ENCODE data around the gene SMPD3. TPM values are rescaled to one million over a fixed set of nuclear protein-coding genes. Genes with fewer than 3 reads are reported as not detected.

The SMPD3 gene
- total RNA-seq, 1 donor from 2014 or later, result not detected

DNA sequence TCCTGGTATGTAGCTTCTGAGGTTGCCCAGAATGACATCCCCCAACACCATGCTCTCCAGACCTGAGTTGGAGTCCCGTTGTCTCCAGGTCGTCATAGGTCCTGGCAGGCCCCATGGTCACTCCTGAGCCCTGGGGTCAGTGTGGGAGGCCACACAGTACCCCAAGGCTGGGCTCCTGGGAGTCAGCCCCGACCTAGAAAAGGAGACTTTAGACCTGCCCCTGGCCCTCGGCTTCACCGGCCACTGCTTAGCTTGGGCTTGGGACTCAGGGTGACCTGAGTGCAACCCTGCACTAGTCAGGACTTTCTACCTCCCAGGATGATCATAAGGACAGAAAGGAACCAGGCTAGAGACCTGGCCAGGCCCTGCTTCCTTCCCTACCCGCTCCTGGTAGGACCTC is 71.7 kb downstream of the SMPD3 start:
- DNase-seq (ENCODE audit: low spot score), result no peak
- intact Hi-C loops (cut with DNase I), result no loop called here

DNA sequence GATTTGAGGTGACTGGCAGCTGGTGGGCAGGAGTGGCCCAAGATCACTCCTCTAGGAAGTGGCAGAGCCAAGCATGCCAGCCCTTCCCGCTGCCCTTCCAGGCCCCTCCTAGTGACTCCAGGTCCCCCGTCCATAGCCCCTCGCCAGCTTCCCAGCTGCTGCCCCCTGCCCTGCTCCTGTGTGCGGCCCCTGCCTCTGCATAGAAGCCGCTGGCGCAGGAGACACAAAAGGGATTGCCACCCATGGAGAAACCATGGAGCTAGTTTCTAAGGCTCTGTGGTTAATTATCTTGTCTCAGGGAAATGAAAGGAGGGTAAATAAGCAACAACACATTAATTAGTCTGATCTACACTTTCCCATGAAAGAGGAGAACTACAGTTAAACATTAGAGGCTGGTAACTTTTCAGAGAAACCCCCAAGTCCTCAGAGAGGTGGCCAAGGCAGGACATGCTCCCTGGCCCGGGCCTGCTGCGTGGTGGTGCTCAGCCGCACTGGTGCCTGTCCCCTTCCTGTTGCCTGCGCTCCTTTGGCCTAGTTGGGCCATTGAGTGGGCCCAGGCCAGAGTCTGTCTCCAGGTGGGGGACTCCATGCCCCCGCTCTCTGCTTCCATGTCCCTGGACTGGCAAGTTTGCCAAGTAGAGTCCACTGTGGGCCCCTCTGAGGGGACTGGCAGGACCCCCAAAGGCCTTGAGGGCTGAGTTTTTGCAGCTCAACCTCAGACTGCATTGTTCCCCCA is 72.3 kb downstream of the SMPD3 start:
- intact Hi-C loops (cut with DNase I), result no loop called here
- no peak for DNase-seq (ENCODE audit: low spot score)

DNA sequence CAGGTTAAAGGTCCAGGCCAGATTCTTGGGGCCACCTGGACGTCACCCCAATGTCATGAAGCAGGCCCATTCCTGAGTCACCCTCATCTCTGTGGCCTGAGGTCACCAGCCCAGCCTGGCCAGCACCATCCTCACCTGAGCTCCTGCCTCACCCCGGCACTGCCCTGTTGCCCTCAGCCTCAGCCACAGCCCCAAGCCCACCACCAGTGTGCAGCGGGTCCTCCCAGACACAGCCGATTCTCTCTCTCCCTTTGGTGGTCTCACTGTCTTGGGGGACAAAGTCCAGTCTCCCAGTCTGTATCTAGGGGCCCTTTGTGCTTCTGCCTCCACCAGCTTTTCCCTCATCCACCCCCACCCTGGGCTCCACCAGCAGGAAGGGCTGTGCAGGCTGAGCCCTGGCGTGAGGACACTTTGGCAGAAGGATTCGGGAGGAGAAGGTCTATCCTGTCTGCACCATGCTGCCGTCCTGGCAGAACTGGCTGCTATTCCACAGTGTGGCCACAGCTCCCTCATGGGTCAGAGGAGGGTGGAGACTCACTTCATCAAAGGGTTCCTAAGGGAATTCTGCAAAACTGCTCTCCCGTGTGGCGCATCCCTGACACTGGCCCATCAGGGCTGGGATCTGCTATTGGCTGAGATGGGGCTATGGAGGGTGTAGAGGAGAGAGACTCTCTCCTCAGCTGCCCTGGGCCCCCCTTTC is 73.2 kb downstream of the SMPD3 start:
- intact Hi-C loops (cut with DNase I), result no loop called here
- no peak for DNase-seq (ENCODE audit: low spot score)

DNA sequence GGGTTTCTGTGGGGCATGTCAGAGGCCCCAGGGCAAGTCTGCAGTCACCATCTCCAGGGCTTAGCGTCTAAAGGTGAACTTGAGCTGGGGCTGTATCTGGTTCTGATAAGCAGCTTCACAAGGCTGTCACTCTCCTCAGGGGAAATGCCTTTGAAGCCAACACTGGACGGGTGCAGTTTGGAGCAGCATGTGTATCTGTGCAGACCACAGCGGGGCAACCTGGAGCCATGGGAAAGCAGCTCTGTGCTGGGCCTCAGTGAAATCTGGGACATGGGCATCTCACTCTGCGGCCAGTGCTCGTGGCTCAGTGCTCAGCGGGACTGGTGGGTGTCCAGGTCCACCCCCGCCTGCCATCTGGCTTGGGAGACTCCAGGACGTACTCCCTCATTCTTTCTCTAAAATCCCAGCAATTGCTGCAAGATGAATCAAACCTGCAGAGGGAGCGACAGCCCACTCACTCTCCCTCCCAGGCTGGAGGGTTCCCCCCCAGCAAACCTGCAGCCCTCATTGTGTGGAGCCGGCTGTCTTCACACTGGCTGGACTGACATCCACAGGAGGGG is 74.0 kb downstream of the SMPD3 start:
- intact Hi-C loops (cut with DNase I), result no loop called here
- no peak for DNase-seq (ENCODE audit: low spot score)

DNA sequence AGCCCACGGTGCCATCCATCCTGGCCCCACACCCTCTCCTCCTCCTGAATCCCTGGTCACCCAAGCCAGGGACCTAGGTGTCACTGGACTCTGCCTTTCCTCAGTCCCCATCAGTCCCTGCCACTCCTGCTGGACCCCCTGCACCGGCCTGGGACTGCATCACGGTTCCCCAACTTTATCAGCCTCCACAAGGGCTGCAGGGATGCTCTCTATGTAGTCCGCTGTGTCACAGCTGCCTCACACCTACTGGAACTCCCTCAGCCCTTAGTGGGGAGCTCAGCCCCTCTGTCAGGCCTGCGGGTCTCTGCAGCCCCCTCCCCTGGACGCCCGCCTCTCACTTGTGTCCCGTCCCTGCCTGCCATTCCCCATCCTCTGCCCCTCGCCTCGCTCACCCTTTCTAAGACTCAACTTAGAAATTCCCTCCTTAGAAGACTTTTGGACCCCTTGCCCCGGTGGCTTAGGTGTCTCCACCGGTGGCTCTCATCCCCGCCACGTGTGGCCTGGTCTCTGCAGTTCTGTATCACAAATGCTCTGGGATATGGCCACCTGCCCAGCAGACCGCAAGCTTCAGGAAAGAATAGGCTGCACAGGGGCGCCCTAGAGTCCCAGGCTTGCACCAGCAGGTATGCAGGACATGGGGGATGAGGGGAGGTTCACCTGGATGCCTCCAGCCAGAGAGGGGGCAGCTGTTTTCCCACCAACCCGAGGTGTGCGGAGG is 74.6 kb downstream of the SMPD3 start:
- no peak for DNase-seq (ENCODE audit: low spot score)
- intact Hi-C loops (cut with DNase I), result no loop called here

DNA sequence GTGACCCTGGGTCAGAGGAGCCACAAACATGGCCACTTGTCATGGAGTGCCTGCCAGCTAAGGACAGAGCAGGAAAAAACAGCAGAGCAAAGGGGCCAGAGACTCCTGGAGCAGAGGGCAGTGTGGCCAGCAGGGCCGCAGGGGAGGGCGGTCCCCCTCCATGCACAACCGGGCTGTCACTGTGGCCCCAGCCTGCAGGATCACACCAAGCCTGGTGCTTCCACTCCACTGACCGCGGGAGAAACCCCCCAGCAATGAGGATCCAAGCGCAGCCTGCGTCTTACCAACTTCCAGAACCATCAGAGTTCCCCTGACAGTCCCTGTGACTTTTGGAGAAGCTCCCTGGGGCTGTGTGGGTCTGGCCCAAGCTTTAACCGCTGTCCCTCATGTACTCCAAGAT is 75.5 kb downstream of the SMPD3 start:
- no peak for DNase-seq (ENCODE audit: low spot score)
- intact Hi-C loops (cut with DNase I), result no loop called here

DNA sequence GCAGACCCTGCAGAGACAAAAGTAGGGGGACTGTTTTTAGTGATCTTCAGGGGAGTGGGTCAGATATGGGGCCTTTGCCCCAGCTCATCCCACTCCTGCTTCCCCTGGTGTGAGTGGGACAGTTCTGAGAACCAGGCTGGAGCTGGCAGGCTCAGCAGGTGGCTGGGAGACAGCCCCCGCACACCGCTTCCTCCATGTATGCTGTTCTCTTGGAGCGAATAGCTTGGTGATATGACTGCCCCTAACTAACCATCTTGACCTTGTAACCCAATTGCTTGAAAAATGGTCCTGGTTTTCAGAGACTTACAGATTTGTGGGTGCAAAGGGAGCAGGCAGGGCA is 76.0 kb downstream of the SMPD3 start:
- intact Hi-C loops (cut with DNase I), result no loop called here
- no peak for DNase-seq (ENCODE audit: low spot score)

DNA sequence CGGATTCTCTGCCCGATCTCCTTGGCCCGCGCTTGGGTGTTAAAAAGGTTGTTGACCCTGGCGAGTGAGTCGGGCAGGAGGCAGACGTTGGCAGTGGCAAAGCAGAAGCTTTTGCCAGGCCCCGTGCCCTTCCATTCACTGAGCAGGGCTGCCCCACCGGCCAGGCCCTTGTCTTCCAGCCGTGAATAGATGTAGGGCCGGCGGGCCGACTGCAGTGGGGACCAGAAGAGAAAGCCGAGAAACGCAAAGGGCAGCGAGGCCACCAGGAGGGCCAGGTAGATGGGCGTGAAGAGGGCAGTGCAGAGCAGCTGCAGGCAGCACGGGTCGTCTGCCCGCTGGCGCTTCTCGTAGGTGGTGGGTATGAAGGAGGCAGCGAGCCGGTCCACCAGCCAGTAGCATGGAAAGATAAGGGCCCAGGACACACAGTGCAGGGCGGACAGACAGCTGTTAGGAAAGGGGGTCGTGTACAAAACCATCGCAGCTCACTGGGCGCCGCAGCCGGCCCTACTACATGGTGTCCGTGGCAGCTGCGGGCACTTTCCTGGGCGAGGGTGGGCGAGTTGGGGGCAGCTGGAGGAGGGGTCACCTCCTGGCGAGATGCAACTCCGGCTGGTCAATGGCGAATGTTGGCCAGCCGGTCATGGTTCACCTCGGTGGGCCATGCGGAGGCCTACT is 76.5 kb downstream of the SMPD3 start:
- DNase-seq (ENCODE audit: low spot score), result no peak
- intact Hi-C loops (cut with DNase I), result no loop called here

DNA sequence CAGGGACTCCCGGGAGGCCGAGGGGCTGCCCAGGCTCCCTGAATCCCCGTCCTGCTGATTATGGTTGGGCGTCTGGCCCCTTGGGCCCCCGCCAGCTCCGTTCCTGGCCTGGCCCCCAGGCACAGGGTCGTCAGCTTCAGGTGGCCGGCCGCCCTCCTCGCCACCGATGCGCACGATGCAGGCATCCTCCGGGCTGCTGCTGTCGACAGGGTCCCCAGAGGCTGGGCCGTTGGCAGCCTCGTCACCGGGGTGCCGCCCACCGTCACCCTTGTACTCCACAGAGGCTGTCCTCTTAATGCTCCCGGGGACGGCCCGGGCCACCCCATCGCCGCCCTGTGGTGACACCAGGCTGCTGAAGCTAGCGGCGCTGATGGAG is 77.0 kb downstream of the SMPD3 start:
- intact Hi-C loops (cut with DNase I), result no loop called here
- no peak for DNase-seq (ENCODE audit: low spot score)

DNA sequence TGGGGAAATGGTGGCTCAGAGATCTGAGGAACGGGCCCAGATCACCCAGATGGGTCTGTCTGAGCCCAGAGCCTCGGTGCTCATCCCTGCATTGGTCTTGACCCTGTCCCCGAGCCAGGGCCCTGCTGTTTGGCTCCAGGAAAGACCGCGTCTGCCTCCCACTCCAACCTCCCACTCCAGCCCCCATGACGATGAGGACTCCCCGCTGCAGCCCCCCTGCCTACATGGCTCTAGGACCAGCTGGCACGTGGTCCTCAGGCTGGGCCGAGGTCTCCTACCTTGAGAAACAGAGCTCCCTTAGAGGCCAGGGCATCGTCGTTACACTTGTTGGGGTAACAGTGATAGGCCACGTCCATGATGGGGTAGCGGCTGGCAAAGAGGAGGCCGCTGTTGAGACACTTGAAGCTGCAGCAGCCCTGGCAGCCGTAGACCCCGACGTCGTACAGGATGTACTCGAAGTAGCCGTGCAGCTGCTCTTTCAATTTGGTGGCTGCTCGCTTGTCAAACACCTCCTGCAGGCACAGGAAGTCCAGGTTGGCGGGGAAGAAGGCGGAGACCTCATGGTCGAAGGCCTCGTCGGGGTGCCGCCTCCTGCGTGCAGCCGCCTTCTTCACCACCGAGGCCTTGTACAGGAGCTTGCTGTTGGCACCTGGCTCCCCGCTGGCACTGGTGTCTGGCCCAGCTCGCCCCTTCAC is 77.6 kb downstream of the SMPD3 start:
- intact Hi-C loops (cut with DNase I), result no loop called here
- no peak for DNase-seq (ENCODE audit: low spot score)

DNA sequence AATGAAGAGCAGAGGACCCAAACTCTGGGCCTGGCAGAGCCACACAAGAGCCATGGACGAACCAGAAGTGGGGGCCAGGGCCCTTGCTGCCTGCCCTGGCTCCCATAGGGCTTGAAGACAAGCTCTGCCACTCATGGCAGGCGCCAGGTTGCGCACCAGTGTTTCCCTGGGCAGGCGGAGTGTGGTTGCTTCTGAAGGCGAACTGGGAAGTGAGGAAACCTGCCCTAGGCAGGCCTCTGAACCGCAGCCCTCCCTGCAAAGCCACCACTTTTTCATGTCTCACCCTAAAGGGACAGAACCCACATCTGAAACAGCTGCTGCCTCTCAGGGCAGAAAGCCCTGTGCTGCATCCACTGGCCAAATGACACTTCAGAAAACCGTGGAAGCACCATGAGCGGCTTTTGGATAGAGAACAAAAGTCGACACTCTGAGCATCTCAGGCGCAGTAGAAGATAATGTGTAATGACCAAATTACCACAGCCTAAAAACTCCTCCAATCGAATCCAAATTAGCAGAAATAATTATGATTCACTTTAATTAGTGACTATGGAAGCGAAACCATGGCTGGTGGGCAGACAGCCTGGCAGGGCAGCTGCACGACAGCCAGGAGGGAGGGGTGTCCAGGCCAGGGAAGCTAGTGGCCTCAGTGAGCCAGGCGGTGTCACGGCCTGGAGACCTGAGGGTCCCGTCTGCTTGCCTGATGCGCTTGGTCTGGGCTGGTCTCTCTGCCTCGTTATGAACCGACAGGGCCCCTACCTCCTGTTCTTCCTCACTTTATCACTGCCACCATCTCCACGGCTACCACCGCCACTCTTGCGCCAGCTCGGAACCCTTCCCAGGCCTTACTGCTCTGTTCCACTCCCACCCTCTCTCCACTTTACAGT is 78.4 kb downstream of the SMPD3 start:
- no peak for DNase-seq (ENCODE audit: low spot score)
- intact Hi-C loops (cut with DNase I), result no loop called here

DNA sequence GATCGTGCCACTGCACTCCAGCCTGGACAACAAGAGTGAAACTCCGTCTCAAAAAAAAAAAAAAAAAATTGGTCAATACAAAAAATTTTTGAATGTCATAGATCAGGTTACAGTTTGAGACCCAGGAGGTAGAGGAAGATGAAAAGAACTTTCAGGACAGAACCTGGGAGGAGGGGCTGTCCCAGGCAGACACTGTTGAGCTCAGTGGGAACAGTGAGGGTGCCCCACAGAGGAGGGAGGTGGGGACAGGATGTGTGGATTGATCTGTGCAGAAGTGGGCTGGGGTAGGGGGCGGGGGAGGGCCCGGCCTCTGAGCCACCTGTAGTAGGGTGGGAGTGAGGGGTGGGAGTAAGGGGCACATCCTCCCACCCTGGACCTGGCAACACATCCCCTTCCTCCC is 79.1 kb downstream of the SMPD3 start:
- intact Hi-C loops (cut with DNase I), result no loop called here

DNA sequence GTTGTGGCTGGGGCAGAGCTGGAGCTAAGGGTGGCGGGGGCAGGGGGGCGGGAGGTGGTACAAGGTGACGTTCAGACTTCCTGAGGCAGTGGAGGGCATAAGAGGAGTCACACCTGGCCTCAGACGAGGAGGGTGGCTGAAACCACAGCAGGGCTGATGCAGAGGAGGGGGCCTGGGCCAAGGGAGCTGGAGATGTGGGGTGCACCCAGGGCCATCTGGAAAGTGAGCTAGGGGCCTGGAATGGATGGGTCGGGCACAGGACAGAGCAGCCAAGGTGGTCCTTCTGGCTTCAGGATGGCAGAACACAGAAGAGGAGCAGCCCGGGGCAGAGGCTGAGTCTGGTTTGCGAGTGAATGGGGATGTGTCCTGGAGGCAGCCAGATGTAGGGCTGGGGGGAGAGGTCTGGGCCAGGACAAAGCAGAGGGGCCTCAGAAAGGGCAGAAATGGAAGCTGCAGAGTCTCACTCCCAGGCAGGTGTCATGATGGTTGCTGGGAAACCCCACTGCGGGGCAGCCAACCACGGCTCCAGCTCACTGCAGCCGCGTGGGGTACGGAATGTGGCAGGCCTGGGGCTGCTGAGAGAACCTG is 79.9 kb downstream of the SMPD3 start:
- intact Hi-C loops (cut with DNase I), result no loop called here
- DNase-seq (ENCODE audit: low spot score), result no peak

More for the DNA sequence above, 79.1 kb downstream of the SMPD3 start:
- DNase-seq (ENCODE audit: low spot score), result no peak

DNA sequence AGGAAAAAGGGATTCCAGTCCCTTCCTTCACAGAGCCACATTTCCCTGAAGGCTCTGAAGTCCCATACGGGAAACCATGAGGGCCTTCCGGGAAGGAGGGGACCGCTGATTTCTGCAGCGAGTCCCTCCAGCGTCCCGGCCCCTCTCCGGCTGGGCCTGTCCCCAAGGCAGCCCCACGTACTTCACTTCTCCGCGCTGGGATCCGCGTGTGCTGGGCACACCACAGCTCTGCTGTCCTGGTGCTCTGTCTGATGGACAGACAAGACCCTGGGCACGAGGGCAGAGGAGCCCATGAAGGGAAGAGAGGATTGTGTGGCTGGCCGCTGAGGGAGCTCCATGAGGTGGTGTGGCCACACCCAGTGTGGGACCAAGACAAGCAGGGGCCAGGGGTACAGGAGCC is 80.4 kb downstream of the SMPD3 start:
- intact Hi-C loops (cut with DNase I), result no loop called here
- DNase-seq (ENCODE audit: low spot score), result no peak

DNA sequence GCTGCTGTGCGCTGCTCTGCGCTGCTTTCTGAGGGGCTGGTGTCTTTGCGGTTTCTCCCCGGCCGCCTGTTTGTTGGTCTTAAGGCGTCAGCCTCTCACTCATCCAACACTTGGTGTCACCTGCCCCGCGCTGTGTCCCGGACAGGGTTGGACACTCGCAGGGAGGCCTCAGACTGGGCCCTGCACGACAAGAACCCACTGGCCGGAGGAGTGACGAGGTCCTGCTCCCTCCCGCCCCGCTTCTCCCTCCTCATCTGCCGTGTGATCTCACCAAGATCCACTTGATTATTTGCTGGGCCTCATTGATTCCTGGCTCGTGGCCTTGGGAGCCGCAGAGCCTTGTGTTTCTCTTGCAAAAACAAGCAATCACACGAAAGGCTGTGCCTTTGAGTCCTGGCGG is 80.9 kb downstream of the SMPD3 start:
- no peak for DNase-seq (ENCODE audit: low spot score)
- intact Hi-C loops (cut with DNase I), result no loop called here

DNA sequence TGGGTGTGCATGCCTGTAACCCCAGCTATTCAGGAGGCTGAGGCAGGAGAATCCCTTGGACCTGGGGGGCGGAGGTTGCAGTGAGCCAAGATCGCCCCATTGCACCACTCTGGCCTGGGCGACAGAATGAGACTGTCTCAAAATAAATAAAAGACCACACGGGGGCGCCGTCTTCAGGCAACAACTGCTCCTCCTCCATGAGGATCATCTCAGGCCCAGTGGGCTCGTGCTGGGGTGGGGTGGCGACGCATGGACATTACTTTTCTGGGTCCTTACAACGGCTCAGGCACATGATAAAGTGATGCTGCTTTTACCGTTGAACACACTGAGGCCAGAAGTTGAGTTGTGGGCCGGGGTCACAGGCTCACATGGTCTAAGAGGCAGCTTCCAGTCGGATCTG is 81.3 kb downstream of the SMPD3 start:
- intact Hi-C loops (cut with DNase I), result no loop called here
- no peak for DNase-seq (ENCODE audit: low spot score)

DNA sequence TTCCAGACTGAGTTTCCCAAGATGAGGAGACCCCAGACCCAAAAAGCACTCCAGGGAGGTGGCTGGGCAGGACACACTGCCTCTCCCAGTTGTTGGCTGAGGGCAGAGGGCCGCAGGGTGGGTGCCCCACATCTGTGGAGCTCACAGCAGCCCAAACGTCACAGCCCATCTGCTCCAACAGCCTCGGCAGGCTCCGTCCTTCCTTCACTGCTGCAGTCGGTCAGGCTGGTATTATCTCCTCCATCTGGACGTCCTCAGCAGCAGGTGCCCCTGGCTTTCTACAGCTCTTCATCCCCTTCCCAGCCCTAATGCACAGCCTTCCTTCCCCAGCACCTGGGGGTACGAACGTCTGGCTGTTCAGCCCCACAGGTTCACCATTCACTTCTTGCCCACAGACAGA is 82.2 kb downstream of the SMPD3 start:
- intact Hi-C loops (cut with DNase I), result no loop called here
- DNase-seq (ENCODE audit: low spot score), result no peak

DNA sequence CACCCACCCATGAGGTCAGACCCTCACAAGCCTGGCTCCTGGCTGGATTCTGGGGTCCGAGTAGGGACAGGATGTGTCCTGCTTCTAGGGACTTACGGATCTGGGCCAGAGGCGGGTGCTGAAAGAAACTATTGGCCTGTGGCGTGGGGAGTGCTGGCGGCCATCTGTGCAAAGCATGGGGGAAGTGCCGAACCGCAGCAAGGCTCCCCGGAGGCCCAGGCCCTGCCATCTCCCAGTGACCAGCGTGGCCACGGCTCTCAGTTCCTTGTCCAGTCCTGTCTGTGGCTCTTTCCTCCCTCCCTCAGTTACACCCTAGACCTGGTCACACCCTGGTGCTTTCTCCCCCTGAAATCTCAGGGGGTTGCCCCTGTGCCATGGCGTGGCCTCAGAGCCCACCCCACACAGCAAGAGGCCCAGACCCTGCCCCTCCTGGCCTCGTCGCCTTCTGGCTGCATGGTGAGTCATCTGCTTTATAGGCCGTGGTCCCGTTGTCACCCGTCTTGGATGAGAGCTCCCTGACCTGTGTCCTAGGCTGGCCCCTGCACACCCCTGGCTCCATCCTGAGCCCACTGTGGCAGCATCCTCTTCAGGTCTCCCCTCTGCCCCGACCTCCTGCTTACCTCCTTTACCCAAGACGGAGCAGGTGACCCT is 83.0 kb downstream of the SMPD3 start:
- no peak for DNase-seq (ENCODE audit: low spot score)
- intact Hi-C loops (cut with DNase I), result no loop called here

All from cardiac septum (tissue), 1 donor.